ENCODE data around the gene KRCC1. TPM values are rescaled to one million over a fixed set of nuclear protein-coding genes. Genes with fewer than 3 reads are reported as not detected.
"Not testable (repeated sequence)": the region's sequence is repeated elsewhere in the genome, so short reads cannot be mapped to it uniquely, and the experiment has no call there.

Gene KRCC1
- total RNA-seq, 1 experiment from 2014 or later, result 33.1 TPM

DNA sequence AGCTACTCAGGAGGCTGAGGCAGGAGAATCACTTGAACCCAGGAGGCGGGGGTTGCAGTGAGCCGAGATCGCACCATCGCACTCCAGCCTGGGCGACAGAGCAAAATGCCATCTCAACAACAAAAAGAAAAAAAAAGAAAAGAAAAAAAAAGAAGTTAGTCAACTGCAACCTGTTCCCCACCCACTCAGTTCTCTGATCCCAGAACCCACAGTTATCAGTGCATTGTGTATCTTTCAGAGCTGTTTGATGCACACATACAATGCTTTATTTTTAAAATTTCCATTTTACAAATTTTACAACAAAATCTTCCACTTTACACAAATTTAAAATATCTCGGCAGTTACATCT, 53.2 kb downstream of the KRCC1 start:
- DNase-seq (ENCODE audit: low read depth), result no peak

- not testable (repeated sequence) for DNase-seq (ENCODE audit: low read depth)
Observed at GRCh38 chr2:88000474-88000873, 55.1 kb downstream of the KRCC1 start.

DNA sequence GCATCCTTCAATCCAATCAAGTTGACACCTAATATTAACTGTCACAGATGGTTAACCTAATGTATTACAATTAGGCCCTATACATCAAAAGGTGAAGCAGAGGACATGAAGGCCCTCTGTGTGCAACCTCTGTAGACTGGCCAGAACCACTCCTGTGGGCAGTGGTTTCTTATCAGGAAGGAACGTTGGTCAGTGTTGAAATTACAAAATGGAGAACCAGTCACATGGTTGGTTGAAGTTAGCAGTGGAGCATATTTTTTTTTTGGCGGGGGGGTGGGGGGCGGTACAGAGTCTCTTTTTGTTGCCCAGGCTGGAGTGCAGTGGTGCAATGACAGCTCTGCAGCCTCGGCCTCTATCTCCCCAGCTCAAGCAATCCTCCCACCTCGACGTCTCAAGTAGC, 59.0 kb downstream of the KRCC1 start:
- no peak for DNase-seq (ENCODE audit: low read depth)

DNA sequence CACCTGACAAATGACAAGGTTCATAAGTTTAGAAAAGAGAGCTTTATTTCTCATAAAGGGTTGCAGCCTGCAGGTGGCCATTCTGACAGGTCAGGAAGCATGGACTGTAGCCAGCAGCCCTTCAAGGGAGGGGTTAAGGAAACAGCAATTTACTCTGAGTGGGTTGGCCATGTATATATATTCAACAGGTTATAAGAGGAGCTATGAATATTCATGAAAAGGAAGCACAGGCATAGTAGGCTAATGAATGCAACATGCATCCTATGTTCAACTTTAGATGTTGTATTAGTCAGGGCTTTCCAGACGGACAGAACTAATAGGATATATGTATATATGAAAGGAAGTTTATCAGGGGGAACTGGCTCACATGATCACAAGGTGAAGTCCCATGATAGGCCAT, 59.8 kb downstream of the KRCC1 start:
- no peak for DNase-seq (ENCODE audit: low read depth)

DNA sequence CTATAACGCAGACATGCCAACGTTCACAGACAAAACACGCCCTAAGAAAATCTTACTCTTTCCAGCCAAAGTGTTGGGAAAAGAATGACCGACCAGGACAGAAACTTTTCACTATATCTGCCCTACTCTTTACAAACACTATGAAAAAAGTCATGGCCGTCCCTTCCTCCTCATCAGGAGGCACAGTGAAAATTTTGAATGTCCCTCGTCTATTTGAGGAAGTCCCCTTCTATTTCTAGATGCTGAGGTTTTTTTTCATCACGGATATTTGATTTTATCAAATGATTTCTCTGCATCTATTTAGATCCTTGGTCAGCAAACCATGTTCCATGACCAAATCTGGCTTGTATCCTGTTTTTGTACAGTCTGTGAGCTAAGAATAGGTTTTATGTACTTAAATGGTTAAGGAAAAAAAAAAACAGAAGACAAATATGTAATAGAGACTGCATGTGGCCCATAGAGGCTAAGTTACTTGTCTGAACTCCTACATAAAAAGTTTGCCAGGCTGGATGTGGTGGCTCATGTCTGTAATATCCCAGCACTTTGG, 61.2 kb downstream of the KRCC1 start:
- not testable (repeated sequence) for DNase-seq (ENCODE audit: low read depth)

GRCh38 chr2:87992569-87992968, 63.0 kb downstream of the KRCC1 start:
- not testable (repeated sequence) for DNase-seq (ENCODE audit: low read depth)

DNA sequence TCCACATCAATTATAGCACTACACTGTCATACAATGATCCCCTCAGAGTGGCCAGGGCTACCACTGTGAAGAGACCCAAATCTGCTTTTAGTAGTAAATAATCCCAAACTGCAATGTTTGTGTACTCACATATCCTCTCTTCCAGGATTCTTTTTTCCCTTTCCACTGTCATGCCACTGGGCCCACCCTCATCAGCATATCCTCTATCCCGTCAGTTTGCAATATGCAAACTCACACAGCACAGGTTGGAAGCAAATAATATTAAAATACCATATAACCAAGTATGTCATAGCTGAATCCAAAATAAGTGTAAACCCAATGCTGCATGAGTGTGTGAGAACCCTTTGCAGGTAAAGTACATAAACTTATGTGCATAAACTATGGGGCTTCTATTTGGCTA, 68.1 kb downstream of the KRCC1 start:
- not testable (repeated sequence) for DNase-seq (ENCODE audit: low read depth)

DNA sequence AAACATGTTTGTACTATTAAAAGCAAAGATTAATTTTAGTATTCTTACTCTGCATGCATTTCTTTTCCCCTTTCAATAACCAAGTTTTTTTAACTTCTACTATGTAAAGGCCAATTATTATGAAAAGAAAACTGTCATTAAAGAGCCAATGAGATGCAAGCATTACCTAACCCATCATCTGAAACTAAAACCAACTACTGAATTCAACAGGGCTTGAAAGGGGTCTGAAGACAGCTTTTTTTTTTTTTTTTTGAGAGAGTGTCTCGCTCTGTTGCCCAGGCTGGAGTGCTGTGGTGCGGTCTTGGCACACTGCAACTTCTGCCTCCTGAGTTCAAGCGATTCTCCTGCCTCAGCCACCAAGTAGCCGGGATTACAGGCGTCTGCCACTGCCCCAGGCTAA, 69.7 kb downstream of the KRCC1 start:
- not testable (repeated sequence) for DNase-seq (ENCODE audit: low read depth)

DNA sequence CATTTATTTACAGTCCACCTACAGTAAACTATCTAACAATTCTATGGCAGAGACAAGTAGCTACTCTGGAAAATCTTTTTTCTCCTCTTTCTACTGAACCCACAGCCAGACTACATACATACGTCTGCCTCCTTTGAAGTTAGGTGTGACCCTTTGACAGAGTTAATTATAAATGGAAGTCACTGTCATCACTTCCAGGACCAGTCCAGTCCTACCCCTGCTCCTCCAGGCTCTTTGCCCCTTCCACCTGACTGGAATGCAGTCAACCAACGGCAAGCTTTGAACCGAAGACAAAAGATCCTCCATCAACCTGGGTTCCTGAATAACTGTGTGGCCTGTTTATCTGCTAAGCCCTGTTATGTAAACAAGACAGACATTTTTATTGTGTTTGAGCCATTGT, 74.4 kb downstream of the KRCC1 start:
- not testable (repeated sequence) for DNase-seq (ENCODE audit: low read depth)

Other genes starting within 250 kb of the KRCC1 start
- 1.5 TPM in 1 of 2 replicates, not detected in the other for gene RGPD2, start 230.0 kb downstream of the KRCC1 start, total RNA-seq (2014; rRNA removed; shearing (Covaris generic))
- gene RNU2-63P, start 39.2 kb downstream of the KRCC1 start, total RNA-seq (2014; rRNA removed; shearing (Covaris generic)), result 72.9 TPM in 1 of 2 replicates, not detected in the other
- gene SMYD1, start 12.0 kb upstream of the KRCC1 start, total RNA-seq (2014; rRNA removed; shearing (Covaris generic)), result not detected in 2 replicates
- not detected in 2 replicates for gene FABP1, start 72.3 kb upstream of the KRCC1 start, total RNA-seq (2014; rRNA removed; shearing (Covaris generic))
- gene THNSL2, start 114.6 kb upstream of the KRCC1 start, total RNA-seq (2014; rRNA removed; shearing (Covaris generic)), result not detected in 2 replicates